ENCODE results near the gene ZNF496. TPM values are rescaled to one million over a fixed set of nuclear protein-coding genes. Genes with fewer than 3 reads are reported as not detected.
A peak's percentile ranks its signal among the peaks of the same experiment; 100 is the strongest.
"Not testable (repeated sequence)": the region's sequence is repeated elsewhere in the genome, so short reads cannot be mapped to it uniquely, and the experiment has no call there.

ZNF496 gene
- total RNA-seq, 1 experiment from 2014 or later = 42.5 TPM

DNA sequence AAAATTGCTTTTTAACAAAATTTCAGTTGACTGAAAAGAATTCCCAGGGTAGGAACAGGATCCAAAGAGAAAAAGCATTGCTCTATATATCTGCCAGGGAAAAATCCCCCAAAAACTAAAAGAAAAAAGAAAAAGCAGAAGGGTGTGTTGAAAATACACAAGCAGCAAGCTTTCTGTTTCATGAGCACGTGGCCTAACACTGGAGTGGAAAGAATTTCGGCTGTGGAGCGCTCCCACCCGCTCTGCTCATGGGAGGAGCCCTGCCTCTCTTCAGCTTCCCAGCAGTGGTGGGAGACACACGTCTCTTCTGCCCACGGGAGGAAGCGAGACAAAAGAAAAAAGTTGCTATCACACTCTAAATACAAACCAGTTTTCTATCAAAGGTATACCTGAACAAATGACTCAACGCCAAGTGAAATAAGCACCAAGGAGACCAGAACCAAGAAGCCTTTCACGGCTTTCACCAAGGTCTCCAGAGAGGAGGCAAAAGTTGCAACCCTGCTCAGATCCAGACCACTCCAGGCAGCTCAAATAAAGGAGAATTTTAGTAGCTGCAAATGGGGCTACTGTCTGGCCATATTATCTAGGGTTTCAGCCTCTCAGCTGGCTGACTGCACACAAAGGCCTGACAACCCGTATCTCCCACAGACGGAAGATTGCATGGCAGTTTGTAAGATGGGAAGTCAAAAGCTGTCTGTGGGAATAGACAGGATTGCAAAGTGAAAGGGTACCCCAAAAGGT, 29.5 kb upstream of the ZNF496 start:
- in situ Hi-C loops (cut with HindIII; ENCODE audit: low sequenced_read_pairs) = no loop called here
- no peak for DNase-seq (ENCODE audit: low spot score)

DNA sequence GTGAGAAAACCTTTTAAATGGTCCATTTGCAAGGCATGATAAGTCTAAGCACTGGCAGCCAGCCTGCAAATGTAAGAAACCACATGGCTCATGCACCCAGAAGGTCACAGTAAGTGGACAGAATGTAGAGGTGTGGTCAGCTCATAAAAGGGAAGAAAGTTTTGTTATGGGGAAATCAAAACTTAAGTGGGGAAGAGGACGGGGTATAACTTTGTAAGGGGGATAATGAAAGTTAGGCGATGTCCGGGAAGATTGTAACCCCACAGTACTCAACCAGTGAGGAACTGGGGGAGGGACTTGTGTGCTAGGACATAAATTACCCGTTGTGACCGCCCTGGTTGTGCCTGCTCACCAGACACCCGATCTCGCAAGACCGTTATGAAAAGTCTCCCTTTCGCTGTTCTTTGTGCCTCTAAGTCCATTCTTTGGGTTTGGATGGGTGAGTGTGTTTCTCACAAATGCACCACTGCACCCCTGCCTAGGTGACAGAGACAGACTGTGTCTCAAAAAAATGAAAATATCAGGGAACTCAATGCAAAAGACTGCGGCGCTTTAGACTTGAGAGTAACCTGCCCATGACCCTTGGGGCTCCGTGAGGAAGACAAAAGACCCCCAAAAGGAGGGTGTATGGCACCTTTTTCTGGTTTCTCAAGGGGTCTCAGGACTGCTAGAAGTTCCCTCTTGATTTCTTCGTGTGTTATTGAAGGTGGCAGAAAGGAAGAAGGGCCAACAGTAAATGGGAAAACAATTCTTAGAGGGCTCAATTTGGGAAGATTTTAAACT, 28.6 kb upstream of the ZNF496 start:
- in situ Hi-C loops (cut with HindIII; ENCODE audit: low sequenced_read_pairs) = no loop called here
- DNase-seq (ENCODE audit: low spot score) = no peak

DNA sequence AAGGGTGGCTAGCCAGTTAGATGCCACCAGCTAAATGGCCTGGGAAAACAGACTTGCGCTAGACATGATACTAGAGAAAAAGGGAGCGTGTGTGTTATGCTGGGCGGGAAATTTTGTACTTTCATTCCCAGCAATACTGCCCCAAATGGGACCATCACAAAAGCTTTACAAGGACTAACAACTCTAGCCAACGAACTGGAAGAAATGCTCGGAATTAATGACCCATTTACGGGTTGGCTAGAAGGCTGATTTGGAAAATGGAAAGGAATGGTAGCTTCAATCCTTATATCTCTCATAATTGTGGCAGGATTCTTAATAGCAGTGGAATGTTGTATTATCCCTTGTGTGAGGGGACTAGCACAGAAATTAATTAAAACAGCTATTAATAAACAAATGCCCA, 27.9 kb upstream of the ZNF496 start:
- in situ Hi-C loops (cut with HindIII; ENCODE audit: low sequenced_read_pairs) = no loop called here
- DNase-seq (ENCODE audit: low spot score) = no peak

DNA sequence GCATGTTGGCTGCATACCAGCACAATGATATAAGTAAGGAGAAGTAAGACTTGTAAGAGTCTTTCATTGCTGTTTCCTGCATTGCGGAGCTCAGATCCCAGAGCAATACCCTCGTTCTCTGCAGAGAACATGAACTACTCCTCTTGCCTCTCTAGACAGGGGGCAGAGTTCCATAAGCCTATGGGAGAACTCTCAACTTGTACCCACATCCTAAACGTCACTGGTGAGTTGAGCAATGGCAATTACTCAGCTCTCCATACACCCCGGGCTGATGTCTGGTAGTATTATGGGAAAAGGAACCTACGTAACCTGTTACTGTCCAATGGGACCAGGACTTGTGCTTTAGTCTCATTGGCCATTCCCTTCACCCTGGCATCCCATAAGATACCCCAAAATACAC, 27.3 kb upstream of the ZNF496 start:
- in situ Hi-C loops (cut with HindIII; ENCODE audit: low sequenced_read_pairs) = no loop called here
- DNase-seq (ENCODE audit: low spot score) = no peak

DNA sequence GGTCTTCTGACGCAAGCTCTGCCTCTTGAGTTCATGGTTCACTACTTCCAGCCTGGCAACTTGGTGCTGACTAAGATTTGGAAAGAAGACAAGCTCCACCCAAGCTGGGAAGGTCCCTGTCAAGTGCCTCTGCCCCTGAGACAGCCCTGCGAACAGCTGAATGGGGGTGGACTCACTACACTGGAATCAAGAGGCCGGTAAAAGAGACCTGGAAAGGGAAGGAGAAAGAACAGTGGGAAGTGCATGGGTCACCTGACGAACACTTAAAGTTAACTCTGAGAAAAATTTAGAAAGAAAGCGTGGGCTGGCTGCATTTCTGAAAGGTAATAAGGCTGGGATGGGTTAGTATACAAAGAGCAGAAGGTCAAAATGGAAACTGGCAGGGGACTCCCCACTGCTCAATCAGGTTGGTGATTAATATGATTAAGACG, 26.1 kb upstream of the ZNF496 start:
- DNase-seq (ENCODE audit: low spot score) = no peak
- in situ Hi-C loops (cut with HindIII; ENCODE audit: low sequenced_read_pairs) = no loop called here

DNA sequence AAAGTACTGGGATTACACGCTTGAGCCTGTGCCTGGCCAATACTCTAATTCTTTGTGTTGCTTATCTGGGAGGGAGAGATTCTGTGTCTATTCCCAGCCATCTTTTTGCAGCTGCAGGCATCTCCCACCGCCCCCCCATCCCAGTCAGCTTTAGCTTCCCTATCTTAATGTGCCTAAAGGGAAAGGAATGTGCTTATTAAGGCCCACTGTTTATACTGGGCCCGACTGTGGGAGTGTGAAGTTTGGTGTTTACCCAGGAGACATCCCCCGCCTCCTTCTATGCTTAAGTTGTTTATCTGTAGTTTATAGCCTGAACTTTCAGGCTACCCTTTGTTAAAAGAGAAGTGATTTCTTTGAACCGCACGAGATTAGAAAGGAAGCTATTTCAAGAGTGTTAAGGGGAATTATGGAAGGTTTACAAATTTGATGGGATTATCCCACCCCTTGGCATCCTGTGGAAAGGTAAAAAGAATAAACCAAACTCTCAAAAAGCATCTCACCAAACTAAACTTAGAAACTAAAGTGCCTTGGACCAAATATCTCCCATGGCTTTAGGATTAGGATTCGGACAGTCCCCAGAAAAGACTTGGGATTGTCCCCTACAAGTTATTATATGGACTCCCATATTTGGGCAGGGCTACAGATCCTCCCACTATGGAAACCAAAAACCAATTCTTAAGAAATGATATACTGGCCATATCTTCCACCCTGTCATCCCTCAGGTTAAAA, 25.5 kb upstream of the ZNF496 start:
- in situ Hi-C loops (cut with HindIII; ENCODE audit: low sequenced_read_pairs) = no loop called here

DNA sequence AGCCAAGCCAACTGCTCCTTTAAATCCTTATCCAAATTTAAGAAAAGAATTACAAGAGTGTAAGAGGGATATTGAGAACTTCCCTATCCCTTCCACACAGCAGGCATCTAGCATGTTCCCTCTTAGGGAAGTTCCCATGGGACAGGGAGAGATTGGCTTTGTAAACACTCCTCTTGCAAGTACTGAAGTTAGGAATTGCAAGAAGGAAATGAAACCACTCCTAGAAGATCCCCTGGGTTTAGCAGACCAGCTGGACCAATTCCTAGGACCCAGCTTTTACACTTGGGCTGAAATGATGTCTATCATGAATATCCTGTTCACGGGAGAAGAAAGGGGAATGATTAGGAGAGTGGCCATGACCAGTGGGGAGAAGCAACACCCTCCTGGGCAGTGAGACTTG, 23.5 kb upstream of the ZNF496 start:
- DNase-seq (ENCODE audit: low spot score); in situ Hi-C loops (cut with HindIII; ENCODE audit: low sequenced_read_pairs): not testable (repeated sequence)

More for the DNA sequence above, 25.5 kb upstream of the ZNF496 start:
- no peak for DNase-seq (ENCODE audit: low spot score)

DNA sequence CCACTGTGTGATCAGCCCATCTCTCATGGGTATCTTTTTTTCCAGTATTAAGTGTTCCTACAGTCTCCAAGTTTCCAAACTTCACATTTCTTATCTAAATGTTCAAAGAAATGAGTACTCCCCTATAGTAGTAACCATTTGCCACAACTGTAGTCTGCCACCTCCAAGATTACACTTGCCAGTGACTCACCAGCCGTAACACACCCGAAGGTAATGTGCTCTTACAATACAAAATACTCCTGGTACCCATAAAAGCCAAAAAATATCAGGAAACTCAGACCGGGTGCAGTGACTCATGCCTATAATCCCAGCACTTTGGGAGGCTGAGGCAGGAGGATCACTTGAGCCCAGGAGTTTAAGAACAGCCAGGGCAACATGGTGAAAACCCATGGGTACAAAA, 20.5 kb upstream of the ZNF496 start:
- DNase-seq (ENCODE audit: low spot score) = no peak
- in situ Hi-C loops (cut with HindIII; ENCODE audit: low sequenced_read_pairs) = no loop called here

DNA sequence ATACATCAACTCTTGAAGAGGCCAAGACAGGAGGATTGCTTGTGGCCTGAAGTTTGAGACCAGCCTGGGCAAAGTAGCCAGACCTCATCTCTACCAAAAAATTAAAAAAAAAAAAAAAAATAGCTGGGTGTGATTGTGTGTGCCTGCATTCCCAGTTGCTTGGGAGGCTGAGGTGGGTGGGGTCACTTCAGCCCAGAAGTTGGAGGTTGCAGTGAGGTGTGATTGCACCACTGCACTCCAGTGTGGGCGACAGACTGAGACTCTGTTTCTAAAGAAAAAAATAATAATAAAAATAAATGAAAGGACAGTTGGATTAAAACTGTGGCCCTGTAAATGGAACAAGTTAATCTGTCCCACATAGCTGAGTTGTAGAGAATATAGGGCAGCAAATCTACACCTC, 18.9 kb upstream of the ZNF496 start:
- no peak for DNase-seq (ENCODE audit: low spot score)
- in situ Hi-C loops (cut with HindIII; ENCODE audit: low sequenced_read_pairs) = no loop called here

DNA sequence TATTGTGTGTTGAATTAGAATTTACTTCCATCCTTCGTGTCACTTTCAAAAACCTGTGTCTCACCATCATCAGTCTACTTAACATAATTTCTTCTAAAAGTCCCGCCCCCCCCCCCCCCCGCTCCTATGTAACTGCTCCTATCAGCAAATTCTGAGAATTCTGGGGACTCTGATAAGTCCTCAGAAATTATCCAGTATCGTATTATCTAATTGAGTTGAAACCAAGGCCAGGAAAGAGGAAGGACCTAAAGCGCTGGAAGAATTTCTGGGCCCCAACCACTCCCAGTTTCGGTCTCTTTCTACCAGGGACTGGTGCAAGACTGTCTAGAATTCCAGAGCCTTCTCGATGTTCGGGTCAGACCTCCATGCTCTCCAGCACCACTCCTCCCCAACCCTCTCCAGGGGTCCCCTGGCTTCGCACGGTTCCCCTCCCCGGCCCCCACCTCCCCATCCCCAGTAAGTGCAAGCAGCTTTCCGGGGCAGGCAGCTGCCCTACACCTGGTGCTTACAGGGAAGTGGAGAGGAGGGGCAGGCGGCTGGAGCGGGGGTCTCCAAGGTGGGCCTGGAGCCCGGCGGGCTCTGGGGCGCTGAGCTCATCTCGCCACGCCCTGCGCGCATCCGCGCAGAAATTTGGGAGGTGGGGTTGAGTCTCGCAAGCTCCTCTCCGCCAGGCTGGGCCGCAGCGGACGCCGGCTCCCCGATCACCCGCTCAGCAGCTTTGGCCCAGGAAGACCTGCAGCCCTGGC, 16.0 kb upstream of the ZNF496 start:
- in situ Hi-C loops (cut with HindIII; ENCODE audit: low sequenced_read_pairs) = no loop called here

DNA sequence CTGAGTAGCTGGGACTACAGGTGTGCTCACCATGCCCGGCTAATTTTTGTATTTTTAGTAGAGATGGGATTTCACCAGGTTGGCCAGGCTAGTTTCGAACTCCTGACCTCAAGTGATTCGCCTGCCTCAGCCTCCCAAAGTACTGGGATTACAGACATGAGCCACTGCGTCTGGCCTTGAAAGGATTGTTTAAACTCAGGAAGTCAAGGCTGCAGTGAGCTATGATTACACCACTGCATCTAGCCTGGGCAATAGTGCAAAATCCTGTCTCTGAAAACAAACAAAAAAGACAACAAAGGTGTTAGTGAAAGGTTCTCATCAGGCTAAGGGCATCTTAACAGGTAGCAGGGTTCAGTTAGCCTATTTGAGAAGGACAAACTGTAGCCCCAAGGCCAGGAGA, 14.2 kb upstream of the ZNF496 start:
- in situ Hi-C loops (cut with HindIII; ENCODE audit: low sequenced_read_pairs) = no loop called here

More for the DNA sequence above, 16.0 kb upstream of the ZNF496 start:
- DNase-seq (ENCODE audit: low spot score) = no peak

DNA sequence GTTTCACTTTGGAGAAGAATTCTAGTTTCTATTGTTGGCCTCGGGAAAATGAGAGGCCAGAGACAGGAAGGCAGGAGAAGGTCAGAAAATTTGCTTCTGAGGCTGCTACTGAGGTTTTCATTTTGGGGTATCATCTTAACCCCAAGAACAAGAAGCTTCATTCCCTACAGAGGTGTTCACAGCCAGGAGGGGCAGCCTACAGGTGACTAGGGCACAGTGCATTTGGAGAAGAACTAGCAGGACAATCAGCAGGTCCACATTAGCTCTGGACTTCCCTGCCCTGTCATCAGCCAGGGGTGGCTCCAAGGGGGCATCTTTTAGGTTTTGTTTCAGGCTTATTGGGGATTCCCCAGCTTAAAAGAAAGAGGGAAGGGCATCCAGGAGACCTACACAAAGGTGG, 12.1 kb upstream of the ZNF496 start:
- in situ Hi-C loops (cut with HindIII; ENCODE audit: low sequenced_read_pairs) = no loop called here
- DNase-seq (ENCODE audit: low spot score) = no peak

More for the DNA sequence above, 14.2 kb upstream of the ZNF496 start:
- DNase-seq (ENCODE audit: low spot score) = no peak

DNA sequence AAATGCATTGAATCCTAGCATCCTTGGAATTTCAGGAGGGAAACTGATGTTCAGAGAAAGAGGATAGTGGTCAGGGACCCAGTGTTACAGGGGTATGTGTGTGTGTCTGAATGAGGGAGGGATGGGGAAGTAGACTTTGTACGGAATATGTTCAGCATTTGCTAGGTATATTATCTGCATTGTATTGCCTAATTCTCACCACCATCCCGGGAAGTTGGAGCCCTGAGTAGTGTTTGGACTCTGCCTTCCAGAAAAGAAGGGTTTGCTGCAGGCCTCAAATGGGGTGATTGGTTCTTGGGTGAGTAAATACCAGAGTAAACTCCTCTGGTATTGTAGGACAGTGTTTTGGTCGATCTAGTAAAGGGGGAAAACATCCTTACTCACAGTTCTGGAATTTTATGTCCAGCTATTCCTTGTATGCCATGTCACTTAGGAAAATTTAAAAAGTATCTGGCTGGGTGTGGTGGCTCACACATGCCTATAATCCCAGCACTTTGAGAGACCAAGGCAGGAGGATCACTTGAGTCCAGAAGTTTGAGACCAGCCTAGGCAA, 7.1 kb upstream of the ZNF496 start:
- no peak for DNase-seq (ENCODE audit: low spot score)
- in situ Hi-C loops (cut with HindIII; ENCODE audit: low sequenced_read_pairs) = no loop called here

DNA sequence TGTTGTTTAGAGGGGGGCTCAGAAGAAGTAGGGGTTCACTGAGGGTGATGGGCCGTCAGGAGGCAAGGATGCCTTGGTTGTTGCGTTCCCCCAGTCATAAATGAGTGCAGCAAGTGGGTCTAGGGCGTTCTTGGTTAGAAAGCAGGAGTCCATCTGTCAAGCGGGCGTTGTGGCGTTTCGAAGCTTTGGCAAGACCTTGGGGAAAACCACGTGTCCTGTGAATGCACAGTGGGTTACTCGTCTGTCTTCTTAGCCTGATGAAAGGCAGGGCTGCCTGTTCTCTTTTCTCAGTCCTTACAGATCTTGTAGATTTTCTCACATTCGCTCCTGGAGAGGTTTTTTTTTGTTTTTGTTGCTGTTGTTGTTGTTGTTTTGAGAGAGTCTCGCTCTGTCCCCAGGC, 6.3 kb upstream of the ZNF496 start:
- DNase-seq (ENCODE audit: low spot score) = peak; percentile 79
- in situ Hi-C loops (cut with HindIII; ENCODE audit: low sequenced_read_pairs) = no loop called here

DNA sequence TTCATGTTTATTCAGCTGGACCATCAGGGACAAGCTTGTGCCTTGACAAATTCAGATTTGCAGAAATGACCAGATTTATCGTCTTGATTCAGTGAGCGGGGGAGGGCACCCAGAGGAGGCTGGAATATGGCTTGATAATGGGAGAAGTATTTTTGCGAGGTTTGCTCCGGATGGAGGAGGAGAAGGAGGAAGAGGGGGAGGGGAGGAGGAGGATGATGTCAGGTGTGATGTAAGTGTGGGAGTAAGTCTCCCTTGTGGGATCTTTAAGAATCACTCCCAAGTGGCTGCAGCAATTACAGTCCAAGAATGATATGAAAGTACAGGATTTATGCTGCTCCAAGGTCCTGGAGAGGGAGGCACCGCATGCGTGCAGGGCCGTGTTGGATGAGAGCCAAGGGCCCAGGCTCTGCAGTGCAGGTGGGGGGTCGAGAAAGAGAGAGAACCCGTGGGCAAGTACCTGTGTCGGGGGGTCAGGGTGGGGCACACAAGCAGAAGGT, 5.6 kb upstream of the ZNF496 start:
- in situ Hi-C loops (cut with HindIII; ENCODE audit: low sequenced_read_pairs) = no loop called here
- peak; percentile 28 for DNase-seq (ENCODE audit: low spot score)

DNA sequence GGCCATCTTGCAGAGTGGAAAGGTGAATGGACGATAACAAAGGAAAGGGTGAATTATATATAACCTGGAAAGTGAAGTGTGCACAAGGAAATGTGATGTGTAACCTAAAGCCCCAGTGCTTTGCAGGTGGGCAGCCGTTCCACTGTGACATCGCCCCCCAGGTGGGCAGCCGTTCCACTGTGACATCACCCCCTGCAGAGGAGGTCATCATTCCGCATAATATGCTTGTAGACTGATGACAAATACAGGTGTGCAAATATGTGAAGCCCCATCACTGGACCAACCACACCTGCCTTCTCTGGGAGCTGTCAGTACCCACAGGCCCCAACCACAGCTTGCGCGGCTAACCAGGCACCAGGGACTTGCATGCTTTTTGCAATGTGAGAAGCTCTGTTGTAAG, 4.7 kb upstream of the ZNF496 start:
- DNase-seq (ENCODE audit: low spot score) = no peak
- in situ Hi-C loops (cut with HindIII; ENCODE audit: low sequenced_read_pairs) = no loop called here

DNA sequence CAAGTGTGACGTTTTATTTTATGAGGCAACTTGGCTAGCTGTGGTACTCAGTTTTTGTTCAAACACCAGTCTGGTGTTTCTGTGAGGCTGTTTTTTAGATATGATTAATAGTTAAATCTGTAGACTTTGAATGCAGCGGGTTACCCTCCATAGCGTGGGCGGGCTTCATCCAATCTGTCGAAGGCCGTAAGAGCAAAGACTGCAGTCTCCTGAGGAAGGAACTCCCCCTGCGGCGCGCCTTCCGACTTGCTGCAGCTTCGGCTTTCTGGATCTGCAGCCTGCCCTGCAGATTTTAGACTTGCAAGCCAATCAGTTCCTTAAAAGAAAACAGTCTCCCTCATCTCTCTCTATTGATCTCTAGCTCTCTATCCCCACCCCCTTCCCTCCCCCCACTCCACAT, 4.2 kb upstream of the ZNF496 start:
- in situ Hi-C loops (cut with HindIII; ENCODE audit: low sequenced_read_pairs) = no loop called here
- peak; percentile 45 for DNase-seq (ENCODE audit: low spot score)

DNA sequence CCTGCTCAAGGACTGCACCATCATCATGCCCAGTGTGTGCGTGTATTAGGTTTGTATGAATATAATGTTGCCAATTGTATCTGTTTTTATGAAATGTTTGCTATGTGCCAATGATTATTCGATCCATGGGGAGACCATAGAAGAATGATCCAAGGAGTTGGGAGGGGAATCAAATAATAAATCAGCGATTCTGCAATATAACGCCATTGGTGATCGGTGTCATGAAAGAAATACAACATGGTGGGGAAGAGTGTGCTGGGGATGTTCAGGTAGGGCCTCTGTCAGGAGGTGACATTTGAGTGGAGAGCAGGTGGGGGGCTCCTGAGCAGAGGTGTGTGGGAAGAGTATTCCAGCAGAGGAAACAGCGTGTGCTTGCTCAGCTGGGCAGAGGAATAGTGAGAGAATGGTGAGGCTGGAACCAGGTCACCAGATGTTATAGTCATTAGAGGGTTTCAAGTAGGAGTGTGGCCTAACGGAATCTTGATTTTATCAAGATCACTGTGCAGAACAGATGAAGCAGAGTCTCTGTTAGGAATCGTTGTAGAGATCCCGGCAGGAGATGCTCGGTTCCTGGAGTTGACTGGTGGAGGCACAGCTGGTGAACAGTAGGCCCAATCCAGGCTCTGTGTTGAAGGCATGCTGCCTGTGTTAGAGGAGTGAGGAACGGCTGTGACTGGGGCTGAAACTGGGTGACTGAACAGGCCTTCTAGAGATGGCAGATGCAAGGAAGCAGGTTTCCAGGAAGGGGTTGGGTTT, 2.9 kb upstream of the ZNF496 start:
- in situ Hi-C loops (cut with HindIII; ENCODE audit: low sequenced_read_pairs) = no loop called here
- DNase-seq (ENCODE audit: low spot score) = no peak

Measured in G401 (cell line).